ENCODE results near the gene LANCL1. TPM values are rescaled to one million over a fixed set of nuclear protein-coding genes. Genes with fewer than 3 reads are reported as not detected.

The LANCL1 gene
- total RNA-seq, 1 donor from 2014 or later, result 19.5 TPM

DNA sequence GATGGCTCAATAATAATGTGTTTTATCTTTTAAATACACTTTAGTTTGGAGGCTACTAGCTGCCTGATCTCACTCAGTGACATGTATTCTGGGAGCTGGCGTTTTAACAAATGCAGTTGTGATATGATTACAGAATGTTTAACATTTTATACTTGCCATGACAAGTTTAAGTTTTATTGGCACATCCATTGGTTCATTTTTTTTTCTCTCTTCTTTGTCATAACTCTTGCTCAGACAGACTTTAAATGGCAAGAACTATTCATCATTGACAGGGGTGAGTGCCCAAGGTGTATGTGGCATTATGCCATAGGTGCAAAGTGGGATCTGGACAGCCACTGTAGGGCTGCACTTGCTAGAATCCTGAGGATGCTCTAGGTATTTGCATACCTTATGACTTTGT, 89.5 kb downstream of the LANCL1 start:
- Histone ChIP-seq H3K4me3 (ENCODE audit: low read depth, low read length) (no peak overlapping the region), H3K36me3 (ENCODE audit: control insufficient read depth, insufficient read depth, low read length) (no peaks in the 10 kb centered on the region), H3K27me3 (ENCODE audit: control insufficient read depth, insufficient read depth, low read length) (no peaks in the 10 kb centered on the region)
- peak; percentile 82 for DNase-seq (ENCODE audit: low read depth)
- TF ChIP-seq, protein P1, sequence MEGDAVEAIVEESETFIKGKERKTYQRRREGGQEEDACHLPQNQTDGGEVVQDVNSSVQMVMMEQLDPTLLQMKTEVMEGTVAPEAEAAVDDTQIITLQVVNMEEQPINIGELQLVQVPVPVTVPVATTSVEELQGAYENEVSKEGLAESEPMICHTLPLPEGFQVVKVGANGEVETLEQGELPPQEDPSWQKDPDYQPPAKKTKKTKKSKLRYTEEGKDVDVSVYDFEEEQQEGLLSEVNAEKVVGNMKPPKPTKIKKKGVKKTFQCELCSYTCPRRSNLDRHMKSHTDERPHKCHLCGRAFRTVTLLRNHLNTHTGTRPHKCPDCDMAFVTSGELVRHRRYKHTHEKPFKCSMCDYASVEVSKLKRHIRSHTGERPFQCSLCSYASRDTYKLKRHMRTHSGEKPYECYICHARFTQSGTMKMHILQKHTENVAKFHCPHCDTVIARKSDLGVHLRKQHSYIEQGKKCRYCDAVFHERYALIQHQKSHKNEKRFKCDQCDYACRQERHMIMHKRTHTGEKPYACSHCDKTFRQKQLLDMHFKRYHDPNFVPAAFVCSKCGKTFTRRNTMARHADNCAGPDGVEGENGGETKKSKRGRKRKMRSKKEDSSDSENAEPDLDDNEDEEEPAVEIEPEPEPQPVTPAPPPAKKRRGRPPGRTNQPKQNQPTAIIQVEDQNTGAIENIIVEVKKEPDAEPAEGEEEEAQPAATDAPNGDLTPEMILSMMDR (IDR thresholded peaks at IDR 0.05; ENCODE audit: insufficient read depth, low read length, severe bottlenecking), result no peak
- FAIRE-seq, result no peak

Other genes with a start within 250 kb of the LANCL1 start
- gene MYL1, start 161.6 kb downstream of the LANCL1 start, total RNA-seq, result not detected in 2 replicates
- 6.3 and 12.6 TPM in 2 replicates for gene CPS1, start 79.8 kb upstream of the LANCL1 start, total RNA-seq